HepG2 (cell line): ENCODE data around the gene RFTN1.

ENCODE experiments used
- EP300 ChIP-seq, 3 experiments: sonication (generic) in 1 of 3; formaldehyde crosslinking in 1 of 3; IDR thresholded peaks; 2 replicates each; pipeline versions ENCODE4 v1.5.1 to v1.6.1; 2011 to 2020; ENCODE audit warnings: low read depth in 2 of 3, low read length in 2 of 3, borderline replicate concordance in 1 of 3, improper control_type of control experiment in 1 of 3, mild to moderate bottlenecking in 1 of 3, missing genetic modification reagents in 1 of 3, moderate library complexity in 1 of 3
- MNT ChIP-seq: fragments of 450-650 bp; IDR thresholded peaks from 2 replicates; pipeline ENCODE4 v1.6.1; 2016
- NR1H2 ChIP-seq: sonication (generic); formaldehyde crosslinking; IDR thresholded peaks from 2 replicates; pipeline ENCODE4 v1.8.1; 2022; ENCODE audit warnings: low read depth, missing genetic modification reagents, borderline replicate concordance
- PRDM15 ChIP-seq: sonication (generic); formaldehyde crosslinking; IDR thresholded peaks from 2 replicates; pipeline ENCODE4 v1.4.0; 2020; ENCODE audit warnings: missing genetic modification reagents
- TCF7L2 ChIP-seq: IDR thresholded peaks from 2 replicates; pipeline ENCODE4 v1.6.1; 2011; ENCODE audit warnings: mild to moderate bottlenecking, low read depth, low read length, moderate library complexity
- TSC22D2 ChIP-seq: sonication (generic); formaldehyde crosslinking; IDR thresholded peaks from 2 replicates; pipeline ENCODE4 v1.5.1; 2020; ENCODE audit warnings: missing genetic modification reagents, mild to moderate bottlenecking, borderline replicate concordance
- YY1 ChIP-seq: IDR thresholded peaks from 2 replicates; pipeline ENCODE4 v1.6.1; 2011; ENCODE audit warnings: low read length, low read depth, moderate library complexity, mild to moderate bottlenecking; ENCODE audit not compliant: insufficient read depth, insufficient replicate concordance
- ZNF3 ChIP-seq: IDR thresholded peaks from 2 replicates; pipeline ENCODE4 v1.7.0; 2017; ENCODE audit warnings: inconsistent platforms
- ZNF678 ChIP-seq: sonication (generic); formaldehyde crosslinking; IDR thresholded peaks from 2 replicates; pipeline ENCODE4 v1.4.0; 2020; ENCODE audit warnings: mild to moderate bottlenecking, missing genetic modification reagents
- TF ChIP-seq, protein P1 (sequence below): sonication (generic); formaldehyde crosslinking; IDR thresholded peaks from 2 replicates; pipeline ENCODE4 v1.8.1; 2023; ENCODE audit warnings: missing genetic modification reagents, inconsistent platforms, borderline replicate concordance
- TF ChIP-seq, protein P2 (sequence below): sonication (generic); formaldehyde crosslinking; IDR thresholded peaks from 2 replicates; pipeline ENCODE4 v1.5.0; 2020; ENCODE audit warnings: mild to moderate bottlenecking, missing genetic modification reagents, borderline replicate concordance

- TF ChIP-seq EP300 (IDR thresholded peaks at IDR 0.05; ENCODE audit: low read depth in 2 of 2, low read length in 2 of 2) (no peak), EP300 (CRISPR knock-in tag; IDR thresholded peaks at IDR 0.05; ENCODE audit: borderline replicate concordance) (no peak), NR1H2 (CRISPR knock-in tag) (no peak), ZNF3 (CRISPR knock-in tag) (no peak), TCF7L2 (no peak), MNT (no peak), TSC22D2 (CRISPR knock-in tag) (no peak), YY1 (no peak), ZNF678 (CRISPR knock-in tag) (no peak), PRDM15 (no peak)
- TF ChIP-seq, protein P1, sequence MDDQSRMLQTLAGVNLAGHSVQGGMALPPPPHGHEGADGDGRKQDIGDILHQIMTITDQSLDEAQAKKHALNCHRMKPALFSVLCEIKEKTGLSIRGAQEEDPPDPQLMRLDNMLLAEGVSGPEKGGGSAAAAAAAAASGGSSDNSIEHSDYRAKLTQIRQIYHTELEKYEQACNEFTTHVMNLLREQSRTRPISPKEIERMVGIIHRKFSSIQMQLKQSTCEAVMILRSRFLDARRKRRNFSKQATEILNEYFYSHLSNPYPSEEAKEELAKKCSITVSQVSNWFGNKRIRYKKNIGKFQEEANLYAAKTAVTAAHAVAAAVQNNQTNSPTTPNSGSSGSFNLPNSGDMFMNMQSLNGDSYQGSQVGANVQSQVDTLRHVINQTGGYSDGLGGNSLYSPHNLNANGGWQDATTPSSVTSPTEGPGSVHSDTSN = no peak
- TF ChIP-seq, protein P2, sequence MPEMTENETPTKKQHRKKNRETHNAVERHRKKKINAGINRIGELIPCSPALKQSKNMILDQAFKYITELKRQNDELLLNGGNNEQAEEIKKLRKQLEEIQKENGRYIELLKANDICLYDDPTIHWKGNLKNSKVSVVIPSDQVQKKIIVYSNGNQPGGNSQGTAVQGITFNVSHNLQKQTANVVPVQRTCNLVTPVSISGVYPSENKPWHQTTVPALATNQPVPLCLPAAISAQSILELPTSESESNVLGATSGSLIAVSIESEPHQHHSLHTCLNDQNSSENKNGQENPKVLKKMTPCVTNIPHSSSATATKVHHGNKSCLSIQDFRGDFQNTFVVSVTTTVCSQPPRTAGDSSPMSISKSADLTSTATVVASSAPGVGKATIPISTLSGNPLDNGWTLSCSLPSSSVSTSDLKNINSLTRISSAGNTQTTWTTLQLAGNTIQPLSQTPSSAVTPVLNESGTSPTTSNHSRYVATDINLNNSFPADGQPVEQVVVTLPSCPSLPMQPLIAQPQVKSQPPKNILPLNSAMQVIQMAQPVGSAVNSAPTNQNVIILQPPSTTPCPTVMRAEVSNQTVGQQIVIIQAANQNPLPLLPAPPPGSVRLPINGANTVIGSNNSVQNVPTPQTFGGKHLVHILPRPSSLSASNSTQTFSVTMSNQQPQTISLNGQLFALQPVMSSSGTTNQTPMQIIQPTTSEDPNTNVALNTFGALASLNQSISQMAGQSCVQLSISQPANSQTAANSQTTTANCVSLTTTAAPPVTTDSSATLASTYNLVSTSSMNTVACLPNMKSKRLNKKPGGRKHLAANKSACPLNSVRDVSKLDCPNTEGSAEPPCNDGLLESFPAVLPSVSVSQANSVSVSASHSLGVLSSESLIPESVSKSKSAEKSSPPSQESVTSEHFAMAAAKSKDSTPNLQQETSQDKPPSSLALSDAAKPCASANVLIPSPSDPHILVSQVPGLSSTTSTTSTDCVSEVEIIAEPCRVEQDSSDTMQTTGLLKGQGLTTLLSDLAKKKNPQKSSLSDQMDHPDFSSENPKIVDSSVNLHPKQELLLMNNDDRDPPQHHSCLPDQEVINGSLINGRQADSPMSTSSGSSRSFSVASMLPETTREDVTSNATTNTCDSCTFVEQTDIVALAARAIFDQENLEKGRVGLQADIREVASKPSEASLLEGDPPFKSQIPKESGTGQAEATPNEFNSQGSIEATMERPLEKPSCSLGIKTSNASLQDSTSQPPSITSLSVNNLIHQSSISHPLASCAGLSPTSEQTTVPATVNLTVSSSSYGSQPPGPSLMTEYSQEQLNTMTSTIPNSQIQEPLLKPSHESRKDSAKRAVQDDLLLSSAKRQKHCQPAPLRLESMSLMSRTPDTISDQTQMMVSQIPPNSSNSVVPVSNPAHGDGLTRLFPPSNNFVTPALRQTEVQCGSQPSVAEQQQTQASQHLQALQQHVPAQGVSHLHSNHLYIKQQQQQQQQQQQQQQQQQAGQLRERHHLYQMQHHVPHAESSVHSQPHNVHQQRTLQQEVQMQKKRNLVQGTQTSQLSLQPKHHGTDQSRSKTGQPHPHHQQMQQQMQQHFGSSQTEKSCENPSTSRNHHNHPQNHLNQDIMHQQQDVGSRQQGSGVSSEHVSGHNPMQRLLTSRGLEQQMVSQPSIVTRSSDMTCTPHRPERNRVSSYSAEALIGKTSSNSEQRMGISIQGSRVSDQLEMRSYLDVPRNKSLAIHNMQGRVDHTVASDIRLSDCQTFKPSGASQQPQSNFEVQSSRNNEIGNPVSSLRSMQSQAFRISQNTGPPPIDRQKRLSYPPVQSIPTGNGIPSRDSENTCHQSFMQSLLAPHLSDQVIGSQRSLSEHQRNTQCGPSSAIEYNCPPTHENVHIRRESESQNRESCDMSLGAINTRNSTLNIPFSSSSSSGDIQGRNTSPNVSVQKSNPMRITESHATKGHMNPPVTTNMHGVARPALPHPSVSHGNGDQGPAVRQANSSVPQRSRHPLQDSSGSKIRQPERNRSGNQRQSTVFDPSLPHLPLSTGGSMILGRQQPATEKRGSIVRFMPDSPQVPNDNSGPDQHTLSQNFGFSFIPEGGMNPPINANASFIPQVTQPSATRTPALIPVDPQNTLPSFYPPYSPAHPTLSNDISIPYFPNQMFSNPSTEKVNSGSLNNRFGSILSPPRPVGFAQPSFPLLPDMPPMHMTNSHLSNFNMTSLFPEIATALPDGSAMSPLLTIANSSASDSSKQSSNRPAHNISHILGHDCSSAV (CRISPR knock-in tag) = no peak
Observed at GRCh38 chr3:16520970-16521881, 7.7 kb upstream of the RFTN1 start.
